ENCODE results near the gene ZC3H8.

DNA sequence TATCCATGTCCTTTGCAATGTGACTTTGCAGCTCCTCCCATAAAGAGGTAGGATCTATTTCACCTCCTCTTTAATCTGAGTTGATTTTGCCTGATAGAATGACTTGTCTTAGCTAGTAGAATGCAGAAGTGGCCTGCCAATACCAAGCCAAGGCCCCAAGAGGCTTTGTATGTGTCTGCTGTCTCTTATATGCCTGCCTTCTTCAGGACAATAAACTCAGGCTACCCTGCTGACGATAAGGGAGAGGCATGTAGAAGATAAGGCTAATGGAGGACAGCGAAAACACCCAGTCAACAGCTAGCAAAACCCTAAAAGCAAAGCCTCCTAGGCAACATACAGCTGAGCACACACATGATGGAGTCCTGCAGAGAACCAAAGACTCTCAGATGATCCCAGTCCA lies 1.8 kb upstream of the ZC3H8 start:
- TF ChIP-seq, protein P1, sequence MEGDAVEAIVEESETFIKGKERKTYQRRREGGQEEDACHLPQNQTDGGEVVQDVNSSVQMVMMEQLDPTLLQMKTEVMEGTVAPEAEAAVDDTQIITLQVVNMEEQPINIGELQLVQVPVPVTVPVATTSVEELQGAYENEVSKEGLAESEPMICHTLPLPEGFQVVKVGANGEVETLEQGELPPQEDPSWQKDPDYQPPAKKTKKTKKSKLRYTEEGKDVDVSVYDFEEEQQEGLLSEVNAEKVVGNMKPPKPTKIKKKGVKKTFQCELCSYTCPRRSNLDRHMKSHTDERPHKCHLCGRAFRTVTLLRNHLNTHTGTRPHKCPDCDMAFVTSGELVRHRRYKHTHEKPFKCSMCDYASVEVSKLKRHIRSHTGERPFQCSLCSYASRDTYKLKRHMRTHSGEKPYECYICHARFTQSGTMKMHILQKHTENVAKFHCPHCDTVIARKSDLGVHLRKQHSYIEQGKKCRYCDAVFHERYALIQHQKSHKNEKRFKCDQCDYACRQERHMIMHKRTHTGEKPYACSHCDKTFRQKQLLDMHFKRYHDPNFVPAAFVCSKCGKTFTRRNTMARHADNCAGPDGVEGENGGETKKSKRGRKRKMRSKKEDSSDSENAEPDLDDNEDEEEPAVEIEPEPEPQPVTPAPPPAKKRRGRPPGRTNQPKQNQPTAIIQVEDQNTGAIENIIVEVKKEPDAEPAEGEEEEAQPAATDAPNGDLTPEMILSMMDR (IDR thresholded peaks at IDR 0.05) = no peak
- no peak for TF ChIP-seq EZH2 (IDR thresholded peaks at IDR 0.05; ENCODE audit: borderline replicate concordance, insufficient read depth, low read depth, low read length, poor library complexity, severe bottlenecking)

Data from B cell (primary cell).